NB4 (cell line): ENCODE results near the gene FAM120B.

Experiments
- MYC ChIP-seq: IDR thresholded peaks from 2 replicates; pipeline ENCODE4 v1.6.1; 2011; ENCODE audit warnings: low read depth, low read length
- POLR2A ChIP-seq: IDR thresholded peaks from 2 replicates; pipeline ENCODE4 v1.6.1; 2011; ENCODE audit warnings: mild to moderate bottlenecking; ENCODE audit not compliant: insufficient read length; ENCODE audit errors: extremely low read depth
- TF ChIP-seq, protein P1 (sequence below): IDR thresholded peaks from one replicate; pipeline ENCODE4 v1.5.1; 2012; ENCODE audit warnings: low read depth, low read length
- TF ChIP-seq, protein P2 (sequence below): IDR thresholded peaks from 2 replicates; pipeline ENCODE4 v1.6.1; 2011; ENCODE audit warnings: low read depth, low read length

DNA sequence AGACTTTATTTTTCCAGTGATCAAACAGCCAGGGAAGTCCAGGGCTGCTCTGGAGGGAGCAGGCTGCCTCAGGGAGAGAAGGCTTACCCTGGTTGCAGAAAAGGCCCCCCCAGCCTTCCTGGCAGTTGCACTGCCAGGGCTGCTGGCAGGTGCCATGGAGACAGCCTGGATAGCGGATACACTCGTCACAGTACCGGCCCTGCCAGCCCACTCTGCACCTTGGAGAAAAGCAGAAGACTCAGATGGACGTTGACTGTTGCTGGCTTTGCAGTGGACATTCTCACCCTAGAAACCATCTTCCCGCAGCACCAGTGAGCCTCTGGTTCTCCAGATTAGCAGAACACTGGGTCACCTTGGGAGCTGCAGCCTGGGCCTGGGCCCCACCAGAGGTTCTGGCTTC is 21.1 kb upstream of the FAM120B start:
- TF ChIP-seq, protein P1, sequence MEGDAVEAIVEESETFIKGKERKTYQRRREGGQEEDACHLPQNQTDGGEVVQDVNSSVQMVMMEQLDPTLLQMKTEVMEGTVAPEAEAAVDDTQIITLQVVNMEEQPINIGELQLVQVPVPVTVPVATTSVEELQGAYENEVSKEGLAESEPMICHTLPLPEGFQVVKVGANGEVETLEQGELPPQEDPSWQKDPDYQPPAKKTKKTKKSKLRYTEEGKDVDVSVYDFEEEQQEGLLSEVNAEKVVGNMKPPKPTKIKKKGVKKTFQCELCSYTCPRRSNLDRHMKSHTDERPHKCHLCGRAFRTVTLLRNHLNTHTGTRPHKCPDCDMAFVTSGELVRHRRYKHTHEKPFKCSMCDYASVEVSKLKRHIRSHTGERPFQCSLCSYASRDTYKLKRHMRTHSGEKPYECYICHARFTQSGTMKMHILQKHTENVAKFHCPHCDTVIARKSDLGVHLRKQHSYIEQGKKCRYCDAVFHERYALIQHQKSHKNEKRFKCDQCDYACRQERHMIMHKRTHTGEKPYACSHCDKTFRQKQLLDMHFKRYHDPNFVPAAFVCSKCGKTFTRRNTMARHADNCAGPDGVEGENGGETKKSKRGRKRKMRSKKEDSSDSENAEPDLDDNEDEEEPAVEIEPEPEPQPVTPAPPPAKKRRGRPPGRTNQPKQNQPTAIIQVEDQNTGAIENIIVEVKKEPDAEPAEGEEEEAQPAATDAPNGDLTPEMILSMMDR: no peak
- TF ChIP-seq, protein P2, sequence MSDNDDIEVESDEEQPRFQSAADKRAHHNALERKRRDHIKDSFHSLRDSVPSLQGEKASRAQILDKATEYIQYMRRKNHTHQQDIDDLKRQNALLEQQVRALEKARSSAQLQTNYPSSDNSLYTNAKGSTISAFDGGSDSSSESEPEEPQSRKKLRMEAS: no peak
- no peak for TF ChIP-seq POLR2A
- no peak for TF ChIP-seq MYC
